ENCODE measurements around the gene SLC13A3.

The SLC13A3 gene

GRCh38 chr20:46604551-46605133 lies 46.6 kb downstream of the SLC13A3 start:
- DNase-seq, result no peak

DNA sequence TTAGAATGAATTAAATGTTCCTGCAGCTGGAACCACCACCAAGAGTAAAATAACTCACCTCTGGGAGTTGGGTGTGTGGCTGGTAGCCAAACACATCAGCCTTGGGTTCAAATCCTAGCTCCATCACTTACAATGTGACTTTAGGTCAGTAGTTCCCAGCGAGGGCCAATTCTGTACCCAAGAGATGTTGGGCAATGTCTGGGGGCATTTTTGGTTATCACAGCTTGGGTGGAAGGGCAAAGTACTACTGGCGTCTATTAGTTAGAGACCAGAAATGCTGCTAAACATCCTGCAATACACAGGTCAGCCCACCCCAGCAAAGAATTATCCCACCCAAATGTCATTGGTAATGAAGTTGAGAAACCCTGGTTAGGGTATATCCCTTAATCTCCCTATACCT lies 48.8 kb downstream of the SLC13A3 start:
- no peak for DNase-seq

GRCh38 chr20:46601603-46602122 lies 49.6 kb downstream of the SLC13A3 start:
- DNase-seq, result no peak

GRCh38 chr20:46600286-46600752 lies 50.9 kb downstream of the SLC13A3 start:
- DNase-seq, result no peak

GRCh38 chr20:46599227-46599987 lies 51.9 kb downstream of the SLC13A3 start:
- DNase-seq, result no peak

DNA sequence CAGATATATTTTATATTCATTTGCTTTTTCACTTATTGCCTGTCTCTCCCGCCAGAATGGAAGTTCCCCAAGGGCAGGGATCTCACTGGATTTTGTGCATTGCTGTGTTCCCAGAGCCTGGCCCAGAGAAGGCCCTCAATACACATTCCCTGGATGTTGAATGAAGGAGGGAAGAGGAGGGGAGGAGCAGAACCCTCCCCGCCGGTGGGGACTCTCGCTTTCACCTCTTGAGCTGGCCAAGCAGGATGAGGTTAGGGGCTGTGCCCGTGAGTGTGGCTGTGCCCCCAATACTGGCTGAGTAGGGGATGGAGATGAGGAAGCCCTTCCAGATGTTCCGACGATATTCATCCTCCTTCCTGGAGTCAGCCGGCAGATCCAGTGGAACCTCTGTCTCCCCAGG lies 55.3 kb downstream of the SLC13A3 start:
- DNase-seq, result no peak

- DNase-seq, result no peak
Observed at GRCh38 chr20:46594725-46595124, 56.5 kb downstream of the SLC13A3 start.

DNA sequence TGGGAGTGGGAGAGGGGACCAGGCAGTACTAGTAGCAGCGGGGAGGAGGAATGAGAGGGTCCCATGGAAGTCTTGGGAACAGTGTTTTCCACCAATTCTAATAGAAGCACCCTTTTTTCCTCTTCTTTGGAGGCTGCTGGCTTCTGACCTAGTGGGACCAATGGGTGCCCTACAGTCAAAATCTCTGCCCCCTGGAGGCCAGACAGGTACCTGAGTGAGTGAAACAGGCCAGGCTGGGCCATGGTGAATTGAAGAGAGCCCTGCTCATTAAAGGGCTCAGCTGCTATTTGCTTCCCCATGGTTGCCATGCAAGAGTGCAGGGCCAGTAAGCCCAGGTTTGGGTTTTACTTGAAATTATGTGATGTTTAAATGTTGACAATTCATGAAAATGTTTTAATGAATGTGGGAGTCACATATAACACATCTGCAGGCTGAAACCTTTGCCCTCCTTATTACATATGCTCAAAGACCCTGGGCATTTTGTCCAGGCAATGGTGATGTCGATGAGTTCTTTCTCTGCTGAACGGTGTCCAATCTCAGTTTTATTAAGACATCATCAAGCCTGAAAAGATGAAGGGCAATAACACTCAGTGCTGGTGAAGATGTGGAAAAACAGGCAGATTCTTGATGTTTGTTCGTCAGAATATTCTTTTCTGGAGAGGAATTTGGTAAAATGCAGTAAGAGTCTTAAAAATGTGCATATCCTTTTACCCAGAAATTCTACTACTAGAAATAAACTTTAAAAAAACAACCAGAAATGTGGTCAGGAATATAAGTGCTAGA lies 58.5 kb downstream of the SLC13A3 start:
- no peak for DNase-seq

DNA sequence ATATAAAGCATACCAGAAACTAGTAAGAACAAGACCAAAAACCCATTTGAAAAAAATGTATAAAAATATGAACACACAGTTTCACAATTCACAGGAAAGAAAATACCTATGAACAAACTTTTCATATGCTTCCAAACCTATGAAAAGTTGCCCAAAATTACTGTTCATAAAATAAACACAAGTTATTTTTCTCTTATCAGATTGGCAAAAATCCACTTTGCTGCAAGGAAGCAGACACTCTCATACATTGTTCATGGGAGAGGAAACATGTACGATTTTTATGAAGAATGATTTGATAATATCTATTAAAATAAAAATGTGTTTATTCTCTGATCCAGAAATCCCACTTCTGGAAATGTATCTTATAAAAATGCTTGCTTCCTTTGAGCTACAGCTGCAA lies 60.8 kb downstream of the SLC13A3 start:
- no peak for DNase-seq

- no peak for DNase-seq
Observed at GRCh38 chr20:46588532-46589511, 62.4 kb downstream of the SLC13A3 start.

- DNase-seq, result no peak
Observed at GRCh38 chr20:46587986-46588385, 63.3 kb downstream of the SLC13A3 start.

DNA sequence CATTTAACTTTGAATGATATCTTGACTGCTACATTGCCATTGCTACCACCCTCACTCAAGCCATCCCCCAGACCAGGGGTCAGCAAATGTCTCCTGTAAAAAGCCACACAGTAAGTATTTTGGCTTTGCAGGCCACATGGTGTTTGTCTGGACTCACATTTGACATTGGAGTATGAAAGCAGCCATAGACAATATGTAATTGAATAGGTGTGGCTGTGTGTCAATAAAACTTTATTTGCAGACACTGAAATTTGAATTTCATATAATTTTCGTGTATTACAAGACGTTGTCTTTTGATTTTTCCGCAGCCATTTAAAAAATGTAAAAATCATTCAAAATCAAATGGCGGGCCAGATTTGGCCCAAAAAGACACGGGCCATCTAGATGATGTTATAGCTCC lies 64.5 kb downstream of the SLC13A3 start:
- DNase-seq, result no peak

GRCh38 chr20:46584508-46584907 lies 66.8 kb downstream of the SLC13A3 start:
- no peak for DNase-seq

GRCh38 chr20:46583411-46584214 lies 67.6 kb downstream of the SLC13A3 start:
- peak in 2 of 3 experiments; percentile 9 to 45 for DNase-seq

DNA sequence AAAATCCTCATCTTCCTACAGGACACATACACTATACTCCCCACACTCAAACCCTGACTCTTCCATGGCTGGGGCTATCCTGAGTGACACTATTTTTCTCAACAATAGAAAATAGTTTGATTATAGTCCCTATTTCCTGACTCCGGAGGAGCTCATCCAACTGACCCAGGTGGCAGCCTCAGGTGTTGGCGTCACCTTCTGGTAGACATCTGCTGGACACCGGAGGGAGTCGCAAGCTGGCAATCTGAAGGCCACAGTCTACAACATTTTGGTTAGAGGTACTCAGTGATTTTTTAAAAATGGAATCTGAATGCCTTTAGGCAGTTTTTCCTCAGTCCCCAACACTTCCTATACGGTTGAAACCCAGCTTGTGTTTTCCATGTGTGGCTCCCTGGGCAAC lies 68.6 kb downstream of the SLC13A3 start:
- DNase-seq, result no peak

GRCh38 chr20:46581391-46581790 lies 69.9 kb downstream of the SLC13A3 start:
- DNase-seq, result no peak

GRCh38 chr20:46580613-46581205 lies 70.5 kb downstream of the SLC13A3 start:
- no peak for DNase-seq

DNA sequence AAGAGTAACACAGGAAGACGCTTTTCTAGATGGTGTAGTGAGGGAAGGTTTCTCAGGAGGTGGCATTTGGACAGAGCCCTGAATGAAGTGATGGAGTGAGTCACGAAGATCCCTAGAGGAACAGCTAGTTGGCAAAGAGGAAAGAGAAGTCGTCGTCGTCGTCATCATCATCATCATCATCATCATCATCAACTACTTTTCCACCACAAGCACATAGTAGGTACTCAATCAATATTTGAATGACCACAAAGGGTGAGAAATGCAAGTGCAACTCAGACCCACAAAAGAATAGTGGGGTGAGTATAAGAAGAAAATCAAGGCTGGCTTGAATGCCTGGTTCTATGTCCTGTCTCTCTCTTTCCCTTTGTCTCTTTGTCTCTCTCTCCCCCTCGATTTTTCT lies 72.5 kb downstream of the SLC13A3 start:
- DNase-seq, result no peak

- no peak for DNase-seq
Observed at GRCh38 chr20:46576774-46577395, 74.4 kb downstream of the SLC13A3 start.

GRCh38 chr20:46575937-46576461 lies 75.3 kb downstream of the SLC13A3 start:
- DNase-seq, result no peak
